GM12878 (cell line): ENCODE results near the gene SNX17. TPM values are rescaled to one million over a fixed set of nuclear protein-coding genes. Genes with fewer than 3 reads are reported as not detected.
A peak's percentile ranks its signal among the peaks of the same experiment; 100 is the strongest.

Experiments
- BCL11A ChIP-seq: IDR thresholded peaks from 2 replicates; pipeline ENCODE4 v1.6.1; 2011; ENCODE audit warnings: low read depth, low read length
- BHLHE40 ChIP-seq, 2 experiments: fragments of 450-650 bp in 1 of 2; IDR thresholded peaks; 2 replicates each; pipeline ENCODE4 v1.6.1; 2011 to 2017; ENCODE audit warnings: low read depth in 2 of 2, borderline replicate concordance in 1 of 2, improper control_type of control experiment in 1 of 2, low read length in 1 of 2, mild to moderate bottlenecking in 1 of 2
- CBFB ChIP-seq: IDR thresholded peaks from 2 replicates; pipeline ENCODE4 v1.6.1; 2016; ENCODE audit warnings: antibody characterized with exemption, low read depth
- FOS ChIP-seq: IDR thresholded peaks from 3 replicates; pipeline ENCODE4 v1.6.1; 2011; ENCODE audit warnings: borderline replicate concordance; ENCODE audit not compliant: insufficient read length; ENCODE audit errors: extremely low read depth
- IKZF2 ChIP-seq, 2 experiments: fragments of 450-650 bp; IDR thresholded peaks; 2 replicates each; pipeline ENCODE4 v1.6.1; 2017; ENCODE audit warnings: mild to moderate bottlenecking in 2 of 2, moderate library complexity in 2 of 2
- NFIC ChIP-seq: IDR thresholded peaks from 2 replicates; pipeline ENCODE4 v1.6.1; 2012; ENCODE audit warnings: low read depth, mild to moderate bottlenecking, inconsistent platforms, low read length, moderate library complexity
- NRF1 ChIP-seq: conservative IDR thresholded peaks from 2 replicates; pipeline ENCODE4 v1.6.1; 2011; ENCODE audit warnings: mild to moderate bottlenecking, low read depth, low read length, improper control_type of control experiment
- SMAD1 ChIP-seq: fragments of 450-650 bp; IDR thresholded peaks from 2 replicates; pipeline ENCODE4 v1.6.1; 2018; ENCODE audit warnings: mild to moderate bottlenecking, low read depth; ENCODE audit not compliant: partially characterized antibody
- SRF ChIP-seq, 2 experiments: IDR thresholded peaks; 2 replicates each; pipeline ENCODE4 v1.6.1; 2011; ENCODE audit warnings: low read depth in 2 of 2, low read length in 2 of 2, mild to moderate bottlenecking in 1 of 2, moderate library complexity in 1 of 2
- ZSCAN29 ChIP-seq: fragments of 450-650 bp; IDR thresholded peaks from 2 replicates; pipeline ENCODE4 v1.6.1; 2017; ENCODE audit warnings: mild to moderate bottlenecking, moderate library complexity
- polyA plus RNA-seq, 11 experiments: library from polyadenylated mRNA; depleted of rRNA in 4 of 11; unstranded in 6 of 11; stranded (reverse) in 5 of 11; fragments of >200 nt; fragmentation: Nextera tagmentation in 4 of 11; fragmentation: Illumina TruSeq in 1 of 11; extraction: Ambion mirVana in 4 of 11; extraction: Trizol in 1 of 11; gene quantifications; 1 replicate in 1 of 11; 2 replicates in 10 of 11; pipeline versions ENCODE4 v1.2.1 to v1.2.3, GENCODE V29; 2011 to 2016; ENCODE audit warnings: inconsistent platforms in 2 of 11, missing spikeins in 2 of 11, low read depth in 1 of 11
- total RNA-seq, 4 experiments: library from RNA; depleted of rRNA in 3 of 4; stranded (reverse); fragments of >200 nt in 3 of 4; fragmentation: Illumina TruSeq in 1 of 4; extraction: Trizol in 1 of 4; gene quantifications; 2 replicates each; pipeline versions ENCODE4 v1.2.1 to v1.2.3, GENCODE V29; 2013 to 2021
- TF ChIP-seq, protein P1 (sequence below): fragments of 450-650 bp; IDR thresholded peaks from 2 replicates; pipeline ENCODE4 v1.6.1; 2017; ENCODE audit warnings: mild to moderate bottlenecking, moderate library complexity
- TF ChIP-seq, protein P2 (sequence below): fragments of 450-650 bp; IDR thresholded peaks from 2 replicates; pipeline ENCODE4 v1.6.1; 2017; ENCODE audit warnings: mild to moderate bottlenecking
- TF ChIP-seq, protein P3 (sequence below): IDR thresholded peaks from 2 replicates; pipeline ENCODE4 v1.6.1; 2012; ENCODE audit warnings: mild to moderate bottlenecking, low read depth, low read length
- TF ChIP-seq, protein P4 (sequence below): fragments of 450-650 bp; IDR thresholded peaks from 2 replicates; pipeline ENCODE4 v1.6.1; 2016; ENCODE audit warnings: mild to moderate bottlenecking, moderate library complexity, borderline replicate concordance

The SNX17 gene
- total and polyA plus RNA-seq, 10 of the 15 experiments (the other 5 are each of a cell fraction or from before 2014, with no cell fraction given): 6.5 to 116 (median 84.4) TPM

DNA sequence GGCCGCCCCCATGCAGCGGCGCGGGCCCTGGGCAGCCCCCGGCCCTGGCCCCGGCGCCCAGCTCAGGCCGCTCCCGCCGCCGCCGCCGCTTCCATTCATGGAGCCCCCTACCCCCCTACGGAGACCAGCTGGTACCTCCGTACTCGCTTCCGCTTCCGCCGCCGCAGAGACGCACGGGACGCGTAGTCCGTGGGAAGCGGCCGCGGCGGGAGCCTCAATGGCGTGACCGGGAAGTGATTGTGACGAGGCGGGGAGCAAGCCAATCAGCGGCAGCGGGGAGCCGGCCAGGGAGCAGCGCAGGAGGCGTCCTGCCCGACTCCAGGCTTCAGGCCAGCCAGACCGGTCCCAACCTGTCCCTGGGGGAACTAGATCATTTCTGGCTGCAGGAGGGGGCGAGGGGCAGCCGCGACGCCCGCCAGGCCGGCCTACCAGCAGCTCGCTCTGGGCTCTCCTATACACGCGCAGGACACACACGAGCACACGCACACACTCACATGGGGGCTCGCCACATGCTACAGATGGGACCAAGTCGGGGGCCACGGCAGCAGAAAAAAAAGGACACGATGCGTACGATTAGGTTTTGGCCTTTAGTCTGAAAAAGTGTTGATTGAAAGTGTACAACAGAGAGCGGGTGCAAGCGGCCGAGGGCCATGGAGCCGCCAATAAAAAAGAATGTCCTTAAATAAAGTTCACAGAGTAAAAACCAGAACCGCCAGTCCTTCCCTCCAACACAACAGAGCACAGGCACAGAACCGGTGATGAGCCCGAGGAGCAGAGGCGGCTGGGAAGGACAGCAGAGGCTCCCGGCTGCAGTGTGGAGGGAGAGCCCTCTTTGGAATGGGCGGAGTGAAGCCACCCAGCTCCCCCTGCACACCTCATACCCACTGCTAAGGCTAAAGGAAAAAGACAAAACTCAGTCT, 10.5 kb downstream of the SNX17 start, which contains the start of gene ZNF513 (continued):
- no peak for TF ChIP-seq NFIC
- TF ChIP-seq, protein P1, sequence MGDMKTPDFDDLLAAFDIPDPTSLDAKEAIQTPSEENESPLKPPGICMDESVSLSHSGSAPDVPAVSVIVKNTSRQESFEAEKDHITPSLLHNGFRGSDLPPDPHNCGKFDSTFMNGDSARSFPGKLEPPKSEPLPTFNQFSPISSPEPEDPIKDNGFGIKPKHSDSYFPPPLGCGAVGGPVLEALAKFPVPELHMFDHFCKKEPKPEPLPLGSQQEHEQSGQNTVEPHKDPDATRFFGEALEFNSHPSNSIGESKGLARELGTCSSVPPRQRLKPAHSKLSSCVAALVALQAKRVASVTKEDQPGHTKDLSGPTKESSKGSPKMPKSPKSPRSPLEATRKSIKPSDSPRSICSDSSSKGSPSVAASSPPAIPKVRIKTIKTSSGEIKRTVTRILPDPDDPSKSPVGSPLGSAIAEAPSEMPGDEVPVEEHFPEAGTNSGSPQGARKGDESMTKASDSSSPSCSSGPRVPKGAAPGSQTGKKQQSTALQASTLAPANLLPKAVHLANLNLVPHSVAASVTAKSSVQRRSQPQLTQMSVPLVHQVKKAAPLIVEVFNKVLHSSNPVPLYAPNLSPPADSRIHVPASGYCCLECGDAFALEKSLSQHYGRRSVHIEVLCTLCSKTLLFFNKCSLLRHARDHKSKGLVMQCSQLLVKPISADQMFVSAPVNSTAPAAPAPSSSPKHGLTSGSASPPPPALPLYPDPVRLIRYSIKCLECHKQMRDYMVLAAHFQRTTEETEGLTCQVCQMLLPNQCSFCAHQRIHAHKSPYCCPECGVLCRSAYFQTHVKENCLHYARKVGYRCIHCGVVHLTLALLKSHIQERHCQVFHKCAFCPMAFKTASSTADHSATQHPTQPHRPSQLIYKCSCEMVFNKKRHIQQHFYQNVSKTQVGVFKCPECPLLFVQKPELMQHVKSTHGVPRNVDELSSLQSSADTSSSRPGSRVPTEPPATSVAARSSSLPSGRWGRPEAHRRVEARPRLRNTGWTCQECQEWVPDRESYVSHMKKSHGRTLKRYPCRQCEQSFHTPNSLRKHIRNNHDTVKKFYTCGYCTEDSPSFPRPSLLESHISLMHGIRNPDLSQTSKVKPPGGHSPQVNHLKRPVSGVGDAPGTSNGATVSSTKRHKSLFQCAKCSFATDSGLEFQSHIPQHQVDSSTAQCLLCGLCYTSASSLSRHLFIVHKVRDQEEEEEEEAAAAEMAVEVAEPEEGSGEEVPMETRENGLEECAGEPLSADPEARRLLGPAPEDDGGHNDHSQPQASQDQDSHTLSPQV: no peak
- peak; percentile 86 to 93 for TF ChIP-seq BHLHE40 (IDR thresholded peaks at IDR 0.05; ENCODE audit: borderline replicate concordance in 1 of 2, low read depth in 2 of 2, low read length in 1 of 2)
- no peak for TF ChIP-seq BCL11A
- no peak for TF ChIP-seq SMAD1
- no peak for TF ChIP-seq FOS
- TF ChIP-seq ZSCAN29: 0 out of 2 replicates have a peak, but pooled peaks have one; percentile 38
- TF ChIP-seq, protein P2, sequence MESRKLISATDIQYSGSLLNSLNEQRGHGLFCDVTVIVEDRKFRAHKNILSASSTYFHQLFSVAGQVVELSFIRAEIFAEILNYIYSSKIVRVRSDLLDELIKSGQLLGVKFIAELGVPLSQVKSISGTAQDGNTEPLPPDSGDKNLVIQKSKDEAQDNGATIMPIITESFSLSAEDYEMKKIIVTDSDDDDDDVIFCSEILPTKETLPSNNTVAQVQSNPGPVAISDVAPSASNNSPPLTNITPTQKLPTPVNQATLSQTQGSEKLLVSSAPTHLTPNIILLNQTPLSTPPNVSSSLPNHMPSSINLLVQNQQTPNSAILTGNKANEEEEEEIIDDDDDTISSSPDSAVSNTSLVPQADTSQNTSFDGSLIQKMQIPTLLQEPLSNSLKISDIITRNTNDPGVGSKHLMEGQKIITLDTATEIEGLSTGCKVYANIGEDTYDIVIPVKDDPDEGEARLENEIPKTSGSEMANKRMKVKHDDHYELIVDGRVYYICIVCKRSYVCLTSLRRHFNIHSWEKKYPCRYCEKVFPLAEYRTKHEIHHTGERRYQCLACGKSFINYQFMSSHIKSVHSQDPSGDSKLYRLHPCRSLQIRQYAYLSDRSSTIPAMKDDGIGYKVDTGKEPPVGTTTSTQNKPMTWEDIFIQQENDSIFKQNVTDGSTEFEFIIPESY: peak; percentile 53; the same call in 1 of the 2 replicates
- TF ChIP-seq, protein P3, sequence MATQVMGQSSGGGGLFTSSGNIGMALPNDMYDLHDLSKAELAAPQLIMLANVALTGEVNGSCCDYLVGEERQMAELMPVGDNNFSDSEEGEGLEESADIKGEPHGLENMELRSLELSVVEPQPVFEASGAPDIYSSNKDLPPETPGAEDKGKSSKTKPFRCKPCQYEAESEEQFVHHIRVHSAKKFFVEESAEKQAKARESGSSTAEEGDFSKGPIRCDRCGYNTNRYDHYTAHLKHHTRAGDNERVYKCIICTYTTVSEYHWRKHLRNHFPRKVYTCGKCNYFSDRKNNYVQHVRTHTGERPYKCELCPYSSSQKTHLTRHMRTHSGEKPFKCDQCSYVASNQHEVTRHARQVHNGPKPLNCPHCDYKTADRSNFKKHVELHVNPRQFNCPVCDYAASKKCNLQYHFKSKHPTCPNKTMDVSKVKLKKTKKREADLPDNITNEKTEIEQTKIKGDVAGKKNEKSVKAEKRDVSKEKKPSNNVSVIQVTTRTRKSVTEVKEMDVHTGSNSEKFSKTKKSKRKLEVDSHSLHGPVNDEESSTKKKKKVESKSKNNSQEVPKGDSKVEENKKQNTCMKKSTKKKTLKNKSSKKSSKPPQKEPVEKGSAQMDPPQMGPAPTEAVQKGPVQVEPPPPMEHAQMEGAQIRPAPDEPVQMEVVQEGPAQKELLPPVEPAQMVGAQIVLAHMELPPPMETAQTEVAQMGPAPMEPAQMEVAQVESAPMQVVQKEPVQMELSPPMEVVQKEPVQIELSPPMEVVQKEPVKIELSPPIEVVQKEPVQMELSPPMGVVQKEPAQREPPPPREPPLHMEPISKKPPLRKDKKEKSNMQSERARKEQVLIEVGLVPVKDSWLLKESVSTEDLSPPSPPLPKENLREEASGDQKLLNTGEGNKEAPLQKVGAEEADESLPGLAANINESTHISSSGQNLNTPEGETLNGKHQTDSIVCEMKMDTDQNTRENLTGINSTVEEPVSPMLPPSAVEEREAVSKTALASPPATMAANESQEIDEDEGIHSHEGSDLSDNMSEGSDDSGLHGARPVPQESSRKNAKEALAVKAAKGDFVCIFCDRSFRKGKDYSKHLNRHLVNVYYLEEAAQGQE: no peak
- TF ChIP-seq SRF (IDR thresholded peaks at IDR 0.05; ENCODE audit: low read depth in 2 of 2, low read length in 2 of 2): 0 out of 4 replicates have a peak, but pooled peaks of 1 of the 2 experiments have one; percentile 22
- TF ChIP-seq, protein P4, sequence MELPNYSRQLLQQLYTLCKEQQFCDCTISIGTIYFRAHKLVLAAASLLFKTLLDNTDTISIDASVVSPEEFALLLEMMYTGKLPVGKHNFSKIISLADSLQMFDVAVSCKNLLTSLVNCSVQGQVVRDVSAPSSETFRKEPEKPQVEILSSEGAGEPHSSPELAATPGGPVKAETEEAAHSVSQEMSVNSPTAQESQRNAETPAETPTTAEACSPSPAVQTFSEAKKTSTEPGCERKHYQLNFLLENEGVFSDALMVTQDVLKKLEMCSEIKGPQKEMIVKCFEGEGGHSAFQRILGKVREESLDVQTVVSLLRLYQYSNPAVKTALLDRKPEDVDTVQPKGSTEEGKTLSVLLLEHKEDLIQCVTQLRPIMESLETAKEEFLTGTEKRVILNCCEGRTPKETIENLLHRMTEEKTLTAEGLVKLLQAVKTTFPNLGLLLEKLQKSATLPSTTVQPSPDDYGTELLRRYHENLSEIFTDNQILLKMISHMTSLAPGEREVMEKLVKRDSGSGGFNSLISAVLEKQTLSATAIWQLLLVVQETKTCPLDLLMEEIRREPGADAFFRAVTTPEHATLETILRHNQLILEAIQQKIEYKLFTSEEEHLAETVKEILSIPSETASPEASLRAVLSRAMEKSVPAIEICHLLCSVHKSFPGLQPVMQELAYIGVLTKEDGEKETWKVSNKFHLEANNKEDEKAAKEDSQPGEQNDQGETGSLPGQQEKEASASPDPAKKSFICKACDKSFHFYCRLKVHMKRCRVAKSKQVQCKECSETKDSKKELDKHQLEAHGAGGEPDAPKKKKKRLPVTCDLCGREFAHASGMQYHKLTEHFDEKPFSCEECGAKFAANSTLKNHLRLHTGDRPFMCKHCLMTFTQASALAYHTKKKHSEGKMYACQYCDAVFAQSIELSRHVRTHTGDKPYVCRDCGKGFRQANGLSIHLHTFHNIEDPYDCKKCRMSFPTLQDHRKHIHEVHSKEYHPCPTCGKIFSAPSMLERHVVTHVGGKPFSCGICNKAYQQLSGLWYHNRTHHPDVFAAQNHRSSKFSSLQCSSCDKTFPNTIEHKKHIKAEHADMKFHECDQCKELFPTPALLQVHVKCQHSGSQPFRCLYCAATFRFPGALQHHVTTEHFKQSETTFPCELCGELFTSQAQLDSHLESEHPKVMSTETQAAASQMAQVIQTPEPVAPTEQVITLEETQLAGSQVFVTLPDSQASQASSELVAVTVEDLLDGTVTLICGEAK: peak; percentile 93
- TF ChIP-seq CBFB: no peak
- 0 out of 2 replicates have a peak, but pooled peaks have one; percentile 13 for TF ChIP-seq NRF1
- TF ChIP-seq IKZF2 (IDR thresholded peaks at IDR 0.05): no peak
